ENCODE results near the gene ST6GALNAC3.

DNA sequence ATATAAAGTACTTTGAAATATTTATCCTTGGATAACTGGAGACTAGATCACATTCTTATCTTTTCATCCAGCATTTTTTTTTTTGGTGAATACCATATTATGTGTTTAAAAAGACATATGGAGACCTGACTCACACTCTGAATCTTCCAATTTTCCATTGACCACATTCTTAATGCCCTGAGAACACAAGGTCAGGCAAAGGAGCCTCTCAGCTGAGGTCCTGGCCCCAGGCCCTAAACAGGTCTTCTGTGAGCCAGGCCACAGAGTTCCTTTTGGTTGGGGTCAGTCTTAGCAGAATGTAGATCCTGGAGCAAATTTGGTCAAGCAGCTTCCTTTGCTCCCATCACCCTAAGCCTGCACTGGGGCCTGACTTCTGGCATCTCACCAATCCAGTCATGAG lies 402.6 kb downstream of the ST6GALNAC3 start:
- TF ChIP-seq, protein P1, sequence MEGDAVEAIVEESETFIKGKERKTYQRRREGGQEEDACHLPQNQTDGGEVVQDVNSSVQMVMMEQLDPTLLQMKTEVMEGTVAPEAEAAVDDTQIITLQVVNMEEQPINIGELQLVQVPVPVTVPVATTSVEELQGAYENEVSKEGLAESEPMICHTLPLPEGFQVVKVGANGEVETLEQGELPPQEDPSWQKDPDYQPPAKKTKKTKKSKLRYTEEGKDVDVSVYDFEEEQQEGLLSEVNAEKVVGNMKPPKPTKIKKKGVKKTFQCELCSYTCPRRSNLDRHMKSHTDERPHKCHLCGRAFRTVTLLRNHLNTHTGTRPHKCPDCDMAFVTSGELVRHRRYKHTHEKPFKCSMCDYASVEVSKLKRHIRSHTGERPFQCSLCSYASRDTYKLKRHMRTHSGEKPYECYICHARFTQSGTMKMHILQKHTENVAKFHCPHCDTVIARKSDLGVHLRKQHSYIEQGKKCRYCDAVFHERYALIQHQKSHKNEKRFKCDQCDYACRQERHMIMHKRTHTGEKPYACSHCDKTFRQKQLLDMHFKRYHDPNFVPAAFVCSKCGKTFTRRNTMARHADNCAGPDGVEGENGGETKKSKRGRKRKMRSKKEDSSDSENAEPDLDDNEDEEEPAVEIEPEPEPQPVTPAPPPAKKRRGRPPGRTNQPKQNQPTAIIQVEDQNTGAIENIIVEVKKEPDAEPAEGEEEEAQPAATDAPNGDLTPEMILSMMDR (IDR thresholded peaks at IDR 0.05; ENCODE audit: low read depth, low read length, poor library complexity, severe bottlenecking) = no peak
- TF ChIP-seq EZH2phosphoT487 (IDR thresholded peaks at IDR 0.05; ENCODE audit: borderline replicate concordance, low read length) = no peak
